ENCODE data around the gene ZNF77.

DNA sequence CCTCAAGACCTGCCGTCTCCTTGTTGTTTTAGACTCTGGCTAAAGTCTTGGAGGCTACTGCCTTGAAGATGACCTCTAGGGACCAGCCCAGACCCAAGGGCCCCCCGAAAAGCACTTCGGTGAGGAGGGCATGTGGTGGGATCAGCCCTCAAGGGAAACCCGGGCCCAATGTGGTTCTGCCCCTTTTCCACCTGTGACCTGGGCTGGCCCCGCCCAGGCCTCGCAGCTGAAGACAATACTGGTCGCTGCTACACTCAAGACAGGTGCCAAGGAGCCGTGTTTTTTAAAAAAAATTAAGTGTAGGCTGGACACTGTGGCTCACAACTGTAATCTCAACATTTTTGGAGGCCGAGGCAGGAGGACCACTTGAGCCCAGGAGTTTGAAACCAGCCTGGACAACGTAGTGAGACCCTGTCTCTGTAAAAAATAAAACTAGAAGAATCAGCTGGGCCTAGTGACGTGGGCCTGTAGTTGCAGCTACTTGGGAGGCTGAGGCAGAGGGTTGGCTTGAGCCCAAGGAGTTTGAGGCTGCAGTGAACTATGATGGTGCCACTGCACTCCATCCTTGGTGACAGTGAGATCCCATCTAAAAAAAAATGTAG lies 33.5 kb upstream of the ZNF77 start:
- TF ChIP-seq ZNF157 (tag by site-specific recombination; IDR thresholded peaks at IDR 0.05) (no peak), ZNF174 (tag by site-specific recombination; IDR thresholded peaks at IDR 0.05) (no peak), HOXA7 (CRISPR knock-in tag; IDR thresholded peaks at IDR 0.05; ENCODE audit: borderline replicate concordance) (no peak), ZNF292 (tag by site-specific recombination; IDR thresholded peaks at IDR 0.05; ENCODE audit: borderline replicate concordance, low read depth) (no peak), OVOL3 (tag by site-specific recombination; IDR thresholded peaks at IDR 0.05) (no peak), ZNF776 (tag by site-specific recombination; IDR thresholded peaks at IDR 0.05; ENCODE audit: borderline replicate concordance) (no peak), WT1 (tag by site-specific recombination; IDR thresholded peaks at IDR 0.05) (no peak), ZNF146 (tag by site-specific recombination; IDR thresholded peaks at IDR 0.05) (no peak), ZNF549 (tag by site-specific recombination; IDR thresholded peaks at IDR 0.05) (no peak)
- TF ChIP-seq, protein P1, sequence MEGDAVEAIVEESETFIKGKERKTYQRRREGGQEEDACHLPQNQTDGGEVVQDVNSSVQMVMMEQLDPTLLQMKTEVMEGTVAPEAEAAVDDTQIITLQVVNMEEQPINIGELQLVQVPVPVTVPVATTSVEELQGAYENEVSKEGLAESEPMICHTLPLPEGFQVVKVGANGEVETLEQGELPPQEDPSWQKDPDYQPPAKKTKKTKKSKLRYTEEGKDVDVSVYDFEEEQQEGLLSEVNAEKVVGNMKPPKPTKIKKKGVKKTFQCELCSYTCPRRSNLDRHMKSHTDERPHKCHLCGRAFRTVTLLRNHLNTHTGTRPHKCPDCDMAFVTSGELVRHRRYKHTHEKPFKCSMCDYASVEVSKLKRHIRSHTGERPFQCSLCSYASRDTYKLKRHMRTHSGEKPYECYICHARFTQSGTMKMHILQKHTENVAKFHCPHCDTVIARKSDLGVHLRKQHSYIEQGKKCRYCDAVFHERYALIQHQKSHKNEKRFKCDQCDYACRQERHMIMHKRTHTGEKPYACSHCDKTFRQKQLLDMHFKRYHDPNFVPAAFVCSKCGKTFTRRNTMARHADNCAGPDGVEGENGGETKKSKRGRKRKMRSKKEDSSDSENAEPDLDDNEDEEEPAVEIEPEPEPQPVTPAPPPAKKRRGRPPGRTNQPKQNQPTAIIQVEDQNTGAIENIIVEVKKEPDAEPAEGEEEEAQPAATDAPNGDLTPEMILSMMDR (tag by site-specific recombination; IDR thresholded peaks at IDR 0.05), result no peak
- TF ChIP-seq, protein P2, sequence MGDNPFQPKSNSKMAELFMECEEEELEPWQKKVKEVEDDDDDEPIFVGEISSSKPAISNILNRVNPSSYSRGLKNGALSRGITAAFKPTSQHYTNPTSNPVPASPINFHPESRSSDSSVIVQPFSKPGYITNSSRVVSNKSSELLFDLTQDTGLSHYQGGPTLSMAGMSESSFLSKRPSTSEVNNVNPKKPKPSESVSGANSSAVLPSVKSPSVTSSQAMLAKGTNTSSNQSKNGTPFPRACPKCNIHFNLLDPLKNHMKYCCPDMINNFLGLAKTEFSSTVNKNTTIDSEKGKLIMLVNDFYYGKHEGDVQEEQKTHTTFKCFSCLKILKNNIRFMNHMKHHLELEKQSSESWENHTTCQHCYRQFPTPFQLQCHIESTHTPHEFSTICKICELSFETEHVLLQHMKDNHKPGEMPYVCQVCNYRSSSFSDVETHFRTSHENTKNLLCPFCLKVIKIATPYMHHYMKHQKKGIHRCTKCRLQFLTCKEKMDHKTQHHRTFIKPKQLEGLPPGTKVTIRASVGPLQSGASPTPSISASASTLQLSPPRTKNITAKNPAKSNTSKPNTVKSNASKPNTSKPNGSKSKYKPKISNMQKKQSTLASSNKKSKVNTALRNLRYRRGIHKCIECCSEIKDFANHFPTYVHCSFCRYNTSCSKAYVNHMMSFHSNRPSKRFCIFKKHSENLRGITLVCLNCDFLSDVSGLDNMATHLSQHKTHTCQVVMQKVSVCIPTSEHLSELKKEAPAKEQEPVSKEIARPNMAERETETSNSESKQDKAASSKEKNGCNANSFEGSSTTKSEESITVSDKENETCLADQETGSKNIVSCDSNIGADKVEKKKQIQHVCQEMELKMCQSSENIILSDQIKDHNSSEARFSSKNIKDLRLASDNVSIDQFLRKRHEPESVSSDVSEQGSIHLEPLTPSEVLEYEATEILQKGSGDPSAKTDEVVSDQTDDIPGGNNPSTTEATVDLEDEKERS (tag by site-specific recombination; IDR thresholded peaks at IDR 0.05), result no peak
- TF ChIP-seq, protein P3, sequence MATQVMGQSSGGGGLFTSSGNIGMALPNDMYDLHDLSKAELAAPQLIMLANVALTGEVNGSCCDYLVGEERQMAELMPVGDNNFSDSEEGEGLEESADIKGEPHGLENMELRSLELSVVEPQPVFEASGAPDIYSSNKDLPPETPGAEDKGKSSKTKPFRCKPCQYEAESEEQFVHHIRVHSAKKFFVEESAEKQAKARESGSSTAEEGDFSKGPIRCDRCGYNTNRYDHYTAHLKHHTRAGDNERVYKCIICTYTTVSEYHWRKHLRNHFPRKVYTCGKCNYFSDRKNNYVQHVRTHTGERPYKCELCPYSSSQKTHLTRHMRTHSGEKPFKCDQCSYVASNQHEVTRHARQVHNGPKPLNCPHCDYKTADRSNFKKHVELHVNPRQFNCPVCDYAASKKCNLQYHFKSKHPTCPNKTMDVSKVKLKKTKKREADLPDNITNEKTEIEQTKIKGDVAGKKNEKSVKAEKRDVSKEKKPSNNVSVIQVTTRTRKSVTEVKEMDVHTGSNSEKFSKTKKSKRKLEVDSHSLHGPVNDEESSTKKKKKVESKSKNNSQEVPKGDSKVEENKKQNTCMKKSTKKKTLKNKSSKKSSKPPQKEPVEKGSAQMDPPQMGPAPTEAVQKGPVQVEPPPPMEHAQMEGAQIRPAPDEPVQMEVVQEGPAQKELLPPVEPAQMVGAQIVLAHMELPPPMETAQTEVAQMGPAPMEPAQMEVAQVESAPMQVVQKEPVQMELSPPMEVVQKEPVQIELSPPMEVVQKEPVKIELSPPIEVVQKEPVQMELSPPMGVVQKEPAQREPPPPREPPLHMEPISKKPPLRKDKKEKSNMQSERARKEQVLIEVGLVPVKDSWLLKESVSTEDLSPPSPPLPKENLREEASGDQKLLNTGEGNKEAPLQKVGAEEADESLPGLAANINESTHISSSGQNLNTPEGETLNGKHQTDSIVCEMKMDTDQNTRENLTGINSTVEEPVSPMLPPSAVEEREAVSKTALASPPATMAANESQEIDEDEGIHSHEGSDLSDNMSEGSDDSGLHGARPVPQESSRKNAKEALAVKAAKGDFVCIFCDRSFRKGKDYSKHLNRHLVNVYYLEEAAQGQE (tag by site-specific recombination; IDR thresholded peaks at IDR 0.05), result no peak
- TF ChIP-seq, protein P4, sequence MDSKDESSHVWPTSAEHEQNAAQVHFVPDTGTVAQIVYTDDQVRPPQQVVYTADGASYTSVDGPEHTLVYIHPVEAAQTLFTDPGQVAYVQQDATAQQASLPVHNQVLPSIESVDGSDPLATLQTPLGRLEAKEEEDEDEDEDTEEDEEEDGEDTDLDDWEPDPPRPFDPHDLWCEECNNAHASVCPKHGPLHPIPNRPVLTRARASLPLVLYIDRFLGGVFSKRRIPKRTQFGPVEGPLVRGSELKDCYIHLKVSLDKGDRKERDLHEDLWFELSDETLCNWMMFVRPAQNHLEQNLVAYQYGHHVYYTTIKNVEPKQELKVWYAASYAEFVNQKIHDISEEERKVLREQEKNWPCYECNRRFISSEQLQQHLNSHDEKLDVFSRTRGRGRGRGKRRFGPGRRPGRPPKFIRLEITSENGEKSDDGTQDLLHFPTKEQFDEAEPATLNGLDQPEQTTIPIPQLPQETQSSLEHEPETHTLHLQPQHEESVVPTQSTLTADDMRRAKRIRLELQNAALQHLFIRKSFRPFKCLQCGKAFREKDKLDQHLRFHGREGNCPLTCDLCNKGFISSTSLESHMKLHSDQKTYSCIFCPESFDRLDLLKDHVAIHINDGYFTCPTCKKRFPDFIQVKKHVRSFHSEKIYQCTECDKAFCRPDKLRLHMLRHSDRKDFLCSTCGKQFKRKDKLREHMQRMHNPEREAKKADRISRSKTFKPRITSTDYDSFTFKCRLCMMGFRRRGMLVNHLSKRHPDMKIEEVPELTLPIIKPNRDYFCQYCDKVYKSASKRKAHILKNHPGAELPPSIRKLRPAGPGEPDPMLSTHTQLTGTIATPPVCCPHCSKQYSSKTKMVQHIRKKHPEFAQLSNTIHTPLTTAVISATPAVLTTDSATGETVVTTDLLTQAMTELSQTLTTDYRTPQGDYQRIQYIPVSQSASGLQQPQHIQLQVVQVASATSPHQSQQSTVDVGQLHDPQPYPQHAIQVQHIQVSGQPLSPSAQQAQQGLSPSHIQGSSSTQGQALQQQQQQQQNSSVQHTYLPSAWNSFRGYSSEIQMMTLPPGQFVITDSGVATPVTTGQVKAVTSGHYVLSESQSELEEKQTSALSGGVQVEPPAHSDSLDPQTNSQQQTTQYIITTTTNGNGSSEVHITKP (tag by site-specific recombination; IDR thresholded peaks at IDR 0.05), result no peak

Measured in HEK293 (cell line).